ES-I3 (cell line): ENCODE results near the gene SMIM36.
A peak's percentile ranks its signal among the peaks of the same experiment; 100 is the strongest.
"Not testable (repeated sequence)": the region's sequence is repeated elsewhere in the genome, so short reads cannot be mapped to it uniquely, and the experiment has no call there.

Experiments
- H3K36me3 ChIP-seq: 2 replicates; pipeline ENCODE4 v1.6.1; 2013; ENCODE audit warnings: mild to moderate bottlenecking, low read length, control low read depth, moderate library complexity; ENCODE audit not compliant: insufficient read depth
- H3K4me1 ChIP-seq: 2 replicates; pipeline ENCODE4 v1.6.1; 2013; ENCODE audit warnings: mild to moderate bottlenecking, control low read depth, low read length; ENCODE audit not compliant: insufficient read depth
- H3K9ac ChIP-seq: 2 replicates; pipeline ENCODE4 v1.6.1; 2013; ENCODE audit warnings: low read depth, mild to moderate bottlenecking, low read length, moderate library complexity
- H3K9me3 ChIP-seq: 2 replicates; pipeline ENCODE4 v1.6.1; 2013; ENCODE audit warnings: mild to moderate bottlenecking, low read length, moderate library complexity; ENCODE audit not compliant: control insufficient read depth, insufficient read depth

The SMIM36 gene

DNA sequence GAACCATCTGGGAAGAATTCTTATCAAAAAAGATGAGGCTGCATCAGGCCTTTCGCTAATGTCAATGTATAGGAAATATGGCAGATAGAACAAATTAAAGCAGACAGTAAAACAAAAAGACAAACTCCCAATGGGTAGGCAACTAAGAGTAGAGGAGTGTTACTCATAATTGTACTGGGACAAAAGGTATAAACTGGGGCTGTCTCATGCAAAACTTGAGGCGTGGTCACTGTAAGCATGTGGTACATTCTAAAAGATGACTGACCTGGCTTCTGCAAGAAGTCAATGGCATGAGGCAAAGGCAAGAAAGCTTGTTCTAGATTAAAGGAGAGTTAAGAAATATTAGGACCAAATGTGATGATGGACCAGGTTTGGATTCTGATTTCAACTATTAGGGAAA is 26.7 kb downstream of the SMIM36 start:
- Histone ChIP-seq H3K9me3 (no peaks in the 10 kb centered on the region), H3K4me1 (0 out of 2 replicates have a peak, but pooled peaks cover 6% of the 10 kb centered on the region), H3K36me3 (no peaks in the 10 kb centered on the region), H3K9ac (no peak overlapping the region)

DNA sequence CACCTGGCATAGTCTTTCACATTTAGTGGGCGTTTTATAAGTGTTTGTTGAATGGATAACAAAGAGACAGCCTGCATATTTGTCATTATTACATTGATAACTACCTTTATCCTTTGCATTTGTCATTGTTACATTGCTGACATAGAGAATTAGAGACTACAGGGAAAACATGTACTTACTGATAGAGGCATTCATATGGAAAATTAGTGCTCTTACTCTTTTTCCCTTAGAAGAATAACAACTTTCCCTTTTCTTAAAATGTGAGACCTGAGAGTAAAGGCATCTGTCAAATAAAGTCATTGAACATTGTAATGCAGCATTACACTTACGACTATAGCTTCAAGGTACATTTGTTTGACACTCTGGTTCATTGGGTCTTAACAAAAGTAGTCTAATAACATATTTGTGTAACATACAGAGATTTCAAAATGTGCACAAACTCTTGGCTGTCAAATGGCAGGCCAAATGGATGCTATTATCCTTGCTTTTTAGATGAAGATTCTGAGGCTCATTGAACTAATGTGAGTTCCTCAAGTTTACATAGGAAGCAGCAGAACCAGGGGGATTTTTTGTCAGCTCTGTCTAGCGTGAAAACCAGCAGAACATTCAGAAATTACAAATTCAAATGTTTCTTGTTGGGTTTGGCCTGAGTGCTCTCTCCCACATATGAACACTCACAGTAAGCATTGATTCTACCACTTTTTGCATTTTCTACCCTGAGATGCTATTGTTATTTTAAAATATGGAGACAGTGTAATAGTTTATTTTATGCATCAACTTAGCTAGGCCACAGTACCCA is 28.5 kb downstream of the SMIM36 start:
- H3K36me3 ChIP-seq = no peaks in the 10 kb centered on the region
- H3K9ac ChIP-seq = no peak overlapping the region
- H3K9me3 ChIP-seq = no peaks in the 10 kb centered on the region
- H3K4me1 ChIP-seq = peaks cover 10% of the 10 kb centered on the region

DNA sequence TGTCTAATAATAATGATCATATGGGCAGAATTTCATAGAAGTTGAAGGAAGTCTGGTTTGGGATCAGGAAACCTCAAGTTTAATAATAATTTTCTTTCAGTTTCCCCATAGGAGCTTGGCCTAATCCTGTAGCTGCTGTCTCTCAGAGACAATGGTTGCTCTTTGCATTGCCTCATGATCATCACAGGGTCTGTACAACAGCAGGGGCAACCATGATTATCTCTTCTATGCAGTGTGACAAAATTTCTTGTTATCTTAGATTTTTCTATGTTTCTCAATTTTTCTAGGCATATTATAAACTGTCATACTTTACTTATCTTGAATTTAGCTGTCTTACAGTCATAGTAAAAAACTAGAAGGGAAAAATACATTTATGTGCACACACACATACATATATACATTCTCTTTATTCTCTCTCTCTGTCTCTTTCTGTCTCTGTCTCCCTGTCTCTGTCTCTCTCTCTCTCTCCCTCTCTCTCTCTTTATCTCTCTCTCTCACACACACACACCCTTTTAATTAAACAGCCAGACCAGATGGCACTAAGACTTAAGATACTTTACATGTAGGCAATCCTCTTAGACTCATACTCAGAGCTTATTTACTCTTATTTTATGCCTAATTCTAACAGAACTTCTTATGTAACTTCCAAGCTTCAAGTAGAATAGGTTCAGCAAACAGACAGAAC is 30.5 kb downstream of the SMIM36 start:
- Histone ChIP-seq H3K9ac (no peak overlapping the region), H3K4me1 (peaks cover 5% of the 10 kb centered on the region), H3K9me3 (no peaks in the 10 kb centered on the region), H3K36me3 (no peaks in the 10 kb centered on the region)

DNA sequence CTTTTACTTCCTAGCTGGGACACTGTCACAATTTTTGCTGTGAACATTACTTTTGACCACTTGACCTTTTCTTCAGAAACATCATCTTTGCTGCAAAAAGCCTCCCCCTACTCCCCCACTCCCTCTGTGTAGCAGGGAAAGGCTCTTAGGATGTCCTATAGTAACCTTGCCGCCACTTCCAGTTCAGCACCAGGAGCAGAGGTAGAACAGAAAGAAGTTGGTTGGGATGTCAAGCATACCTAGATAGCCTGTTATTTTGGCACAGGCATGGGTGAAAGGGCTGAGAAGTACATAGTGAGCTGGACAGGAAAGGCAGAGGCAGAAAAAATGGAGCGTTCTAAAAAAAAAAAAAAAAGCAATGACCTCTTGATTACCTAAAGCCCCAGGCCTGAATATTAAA is 31.3 kb downstream of the SMIM36 start:
- no peaks in the 10 kb centered on the region for H3K36me3 ChIP-seq
- H3K9me3 ChIP-seq = no peaks in the 10 kb centered on the region
- H3K4me1 ChIP-seq = peaks cover 5% of the 10 kb centered on the region
- no peak overlapping the region for H3K9ac ChIP-seq

DNA sequence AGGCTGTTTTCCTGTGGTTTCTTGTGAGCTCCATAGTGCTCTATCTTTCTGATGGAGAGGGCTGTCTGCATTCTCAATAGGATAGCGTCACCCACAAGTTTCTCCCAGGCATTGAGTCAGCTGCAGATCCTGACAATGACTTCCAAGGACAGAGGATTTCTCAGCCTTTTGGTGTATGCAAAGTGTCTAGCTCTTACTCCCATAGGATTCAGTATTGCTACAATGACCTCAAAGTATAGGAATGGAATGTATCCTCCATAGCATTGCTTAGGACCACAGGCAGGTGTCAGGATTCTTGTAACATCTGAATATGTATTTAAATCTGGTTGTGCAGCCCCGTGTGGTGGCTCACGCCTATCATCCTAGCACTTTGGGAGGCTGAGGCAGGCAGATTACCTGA is 32.3 kb downstream of the SMIM36 start:
- no peaks in the 10 kb centered on the region for H3K9me3 ChIP-seq
- no peak overlapping the region for H3K9ac ChIP-seq
- peaks cover 5% of the 10 kb centered on the region for H3K4me1 ChIP-seq
- no peaks in the 10 kb centered on the region for H3K36me3 ChIP-seq

DNA sequence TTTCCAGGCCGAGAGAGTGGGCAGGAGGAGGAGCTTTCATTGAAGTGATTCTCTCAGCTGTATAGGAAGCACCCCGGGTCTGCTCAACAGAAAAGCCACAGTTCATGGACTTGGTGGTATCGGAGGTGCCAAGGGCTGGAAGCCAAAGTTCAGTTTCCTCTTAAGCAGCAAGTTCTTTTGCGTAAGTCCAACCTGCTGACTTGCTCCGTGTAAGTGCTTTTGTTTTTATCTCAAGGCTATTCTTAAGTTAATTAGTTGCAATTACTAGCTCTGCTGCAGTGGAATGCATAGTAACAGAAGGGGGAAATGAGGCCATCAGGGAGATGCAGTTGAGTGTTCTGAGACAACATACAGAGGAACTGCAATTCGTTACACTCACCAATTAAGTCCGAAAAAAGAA is 44.6 kb downstream of the SMIM36 start:
- peaks cover 9% of the 10 kb centered on the region for H3K4me1 ChIP-seq
- H3K9ac ChIP-seq = 0 out of 2 replicates have a peak overlapping the region, but pooled peaks have one; percentile 0
- no peaks in the 10 kb centered on the region; the same call in 1 of the 2 replicates for H3K9me3 ChIP-seq
- H3K36me3 ChIP-seq = no peaks in the 10 kb centered on the region

DNA sequence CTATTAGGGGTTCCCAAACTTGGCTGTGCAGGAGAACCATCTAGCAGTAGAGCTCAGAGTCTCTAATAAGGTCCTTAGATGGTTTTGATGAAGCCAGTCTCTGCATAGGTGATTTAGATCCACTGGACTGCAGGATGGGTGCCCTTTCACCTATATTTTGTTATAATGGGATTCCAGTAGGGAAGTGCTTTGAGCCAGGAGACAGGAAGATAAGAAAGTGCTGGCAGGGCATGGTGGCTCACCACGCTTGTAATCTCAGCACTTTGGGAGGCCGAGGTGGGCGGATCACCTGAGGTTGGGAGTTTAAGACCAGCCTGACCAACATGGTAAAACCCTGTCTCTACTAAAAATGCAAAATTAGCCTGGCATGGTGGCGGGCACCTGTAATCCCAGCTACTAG is 45.5 kb downstream of the SMIM36 start:
- H3K4me1 ChIP-seq, H3K36me3 ChIP-seq, H3K9ac ChIP-seq, H3K9me3 ChIP-seq: not testable (repeated sequence)

DNA sequence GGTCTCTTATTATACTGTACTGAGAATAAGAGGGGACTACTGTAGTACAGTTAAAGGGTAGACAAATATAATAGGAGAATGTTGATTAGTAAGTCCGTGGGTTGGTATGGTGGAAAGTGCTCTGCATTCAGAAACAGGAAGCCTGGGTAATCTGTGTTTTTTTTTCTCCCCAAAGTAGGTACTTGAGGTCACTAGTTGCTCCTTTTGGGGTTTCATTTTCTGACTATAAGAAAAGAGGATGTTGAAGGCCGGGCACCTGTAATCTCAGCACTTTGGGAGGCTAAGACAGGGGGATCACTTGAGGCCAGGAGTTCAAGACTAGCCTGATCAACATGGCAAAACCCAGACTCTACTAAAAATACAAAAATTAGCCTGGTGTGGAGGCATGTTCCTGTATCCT is 47.7 kb downstream of the SMIM36 start:
- H3K9me3 ChIP-seq = no peaks in the 10 kb centered on the region; the same call in 1 of the 2 replicates
- no peak overlapping the region for H3K9ac ChIP-seq
- H3K4me1 ChIP-seq = peaks cover 16% of the 10 kb centered on the region
- no peaks in the 10 kb centered on the region for H3K36me3 ChIP-seq

DNA sequence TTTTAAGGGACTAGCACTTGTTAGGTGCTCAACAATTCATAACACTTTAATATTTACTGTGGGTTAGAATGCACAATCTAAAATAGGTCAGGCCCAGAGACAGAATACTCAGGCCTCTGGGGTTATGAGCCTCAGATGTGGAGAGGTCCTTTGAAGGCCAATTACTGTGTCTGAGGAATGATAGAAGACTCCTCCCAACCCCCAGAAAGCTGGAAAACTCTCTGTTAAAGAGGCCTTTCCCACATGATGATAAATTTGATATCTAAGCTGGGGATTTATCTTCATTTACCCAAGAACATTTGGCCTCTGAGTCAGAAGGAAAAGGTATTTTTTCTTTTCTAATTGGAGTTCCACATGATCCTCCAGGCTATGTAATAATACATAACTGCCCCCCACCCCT is 48.5 kb downstream of the SMIM36 start:
- H3K4me1 ChIP-seq = peaks cover 18% of the 10 kb centered on the region
- no peaks in the 10 kb centered on the region for H3K36me3 ChIP-seq
- no peak overlapping the region for H3K9ac ChIP-seq
- H3K9me3 ChIP-seq = no peaks in the 10 kb centered on the region

DNA sequence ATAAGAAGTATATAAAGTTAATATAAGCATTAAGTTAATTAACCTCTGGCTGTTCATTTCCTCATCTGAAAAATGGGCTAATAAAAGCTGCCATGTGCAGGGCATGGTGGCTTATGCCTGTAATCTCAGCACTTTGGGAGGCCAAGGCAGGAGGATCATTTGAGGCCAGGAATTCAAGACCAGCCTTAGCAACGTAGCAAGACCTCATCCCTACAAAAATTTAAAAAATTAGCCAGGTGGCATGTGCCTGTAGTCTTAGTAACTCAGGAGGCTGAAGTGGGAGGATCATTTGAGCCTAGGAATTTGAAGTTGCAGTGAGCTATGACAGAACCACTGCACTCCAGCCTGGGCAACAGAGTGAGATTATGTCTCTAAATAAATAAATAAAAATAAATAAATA is 49.0 kb downstream of the SMIM36 start:
- Histone ChIP-seq H3K9ac (no peak overlapping the region), H3K4me1 (peaks cover 18% of the 10 kb centered on the region), H3K9me3 (no peaks in the 10 kb centered on the region), H3K36me3 (no peaks in the 10 kb centered on the region)

DNA sequence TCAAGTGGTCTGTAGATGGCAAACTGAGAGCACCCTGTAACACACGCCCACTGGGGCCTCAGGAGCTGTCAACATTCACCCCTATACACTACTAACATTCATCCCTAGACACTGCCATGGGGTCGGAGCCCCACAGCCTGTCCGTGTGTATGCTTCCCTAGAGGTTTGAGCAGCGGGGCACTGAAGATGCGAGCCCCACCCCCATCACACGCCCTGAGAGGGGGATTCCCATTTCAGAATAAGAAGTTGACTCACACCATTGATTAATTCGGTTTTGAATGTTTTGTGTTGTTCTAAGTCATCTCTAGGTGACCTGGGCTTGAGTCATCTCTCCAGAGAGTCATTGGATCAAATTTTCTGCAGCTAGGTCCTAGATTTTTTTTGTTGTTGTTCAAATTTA is 52.3 kb downstream of the SMIM36 start:
- Histone ChIP-seq H3K4me1 (peaks cover 19% of the 10 kb centered on the region), H3K36me3 (no peaks in the 10 kb centered on the region), H3K9ac (no peak overlapping the region), H3K9me3 (no peaks in the 10 kb centered on the region)

DNA sequence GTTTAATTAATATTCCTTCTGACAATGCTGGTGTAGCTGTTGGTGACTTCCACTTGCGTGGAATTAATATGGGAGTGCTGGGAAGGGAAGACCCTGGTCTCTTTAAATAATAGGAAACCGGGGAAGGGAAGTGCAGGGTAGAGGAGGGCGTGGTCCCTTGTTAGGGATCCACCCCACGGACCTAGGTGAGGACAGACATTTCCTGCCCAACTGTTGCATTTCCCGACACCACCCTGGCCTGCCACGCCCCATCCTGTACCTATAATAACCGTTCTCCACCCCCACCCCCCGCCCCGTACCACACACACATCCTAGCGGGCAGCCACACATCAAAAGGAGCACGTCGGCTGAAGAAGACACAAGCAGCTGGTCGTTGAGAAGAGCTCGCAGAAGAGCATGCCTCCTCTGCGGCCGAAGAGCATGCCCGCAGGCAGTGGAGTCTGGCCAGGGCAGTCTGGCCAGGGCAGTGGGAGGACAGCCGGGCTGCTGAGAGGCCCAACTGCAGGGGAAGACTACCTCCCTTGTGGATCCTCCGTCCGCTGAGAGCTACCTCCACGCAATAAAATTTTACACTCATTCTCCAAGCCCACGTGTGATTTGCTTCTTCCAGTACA is 52.9 kb downstream of the SMIM36 start:
- Histone ChIP-seq H3K4me1 (peaks cover 24% of the 10 kb centered on the region), H3K36me3 (no peaks in the 10 kb centered on the region), H3K9me3 (no peaks in the 10 kb centered on the region), H3K9ac (no peak overlapping the region)

DNA sequence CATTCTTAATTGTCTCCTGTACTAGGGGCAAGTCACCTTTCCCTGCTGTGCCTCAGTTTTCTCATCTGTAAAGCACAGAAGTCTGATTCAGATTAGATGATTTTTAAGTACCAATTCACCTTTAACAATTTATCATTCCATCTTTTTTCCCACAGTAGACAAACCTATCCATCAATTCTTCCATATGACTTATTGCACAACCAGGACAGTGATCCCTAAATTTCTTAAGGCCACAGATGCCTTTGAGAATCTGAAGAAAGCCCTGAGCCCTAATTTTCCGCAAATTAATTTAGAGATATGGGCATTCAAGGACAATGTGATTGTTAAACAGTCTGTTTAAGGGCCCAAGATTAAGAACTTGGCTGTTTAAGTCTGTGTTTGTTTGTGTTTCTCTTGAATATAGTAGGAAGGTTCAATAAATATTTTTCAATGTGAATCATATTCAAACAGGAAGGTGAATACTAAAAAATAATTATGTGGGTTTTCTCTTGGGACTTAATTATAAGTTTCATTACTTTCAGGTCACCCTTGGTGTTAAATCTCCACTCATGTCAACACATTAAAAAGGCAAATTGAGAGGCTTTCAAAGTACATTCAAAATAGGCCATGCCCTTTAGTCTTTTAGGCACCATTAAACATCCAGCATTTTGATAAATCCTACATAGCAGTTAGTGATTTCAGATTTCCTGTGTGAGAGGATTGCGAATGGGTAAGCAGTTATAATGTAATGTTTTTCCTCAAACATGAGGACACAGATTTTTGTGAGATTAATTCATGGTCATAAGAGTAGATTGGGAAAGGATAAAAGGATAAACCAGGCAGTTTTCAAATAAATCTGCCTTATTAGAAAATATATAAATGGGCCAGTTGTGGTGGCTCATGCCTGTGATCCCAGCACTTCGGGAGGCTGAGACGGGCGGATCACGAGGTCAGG is 54.7 kb downstream of the SMIM36 start:
- Histone ChIP-seq H3K36me3 (no peaks in the 10 kb centered on the region), H3K9me3 (no peaks in the 10 kb centered on the region), H3K4me1 (peaks cover 27% of the 10 kb centered on the region), H3K9ac (no peak overlapping the region)

DNA sequence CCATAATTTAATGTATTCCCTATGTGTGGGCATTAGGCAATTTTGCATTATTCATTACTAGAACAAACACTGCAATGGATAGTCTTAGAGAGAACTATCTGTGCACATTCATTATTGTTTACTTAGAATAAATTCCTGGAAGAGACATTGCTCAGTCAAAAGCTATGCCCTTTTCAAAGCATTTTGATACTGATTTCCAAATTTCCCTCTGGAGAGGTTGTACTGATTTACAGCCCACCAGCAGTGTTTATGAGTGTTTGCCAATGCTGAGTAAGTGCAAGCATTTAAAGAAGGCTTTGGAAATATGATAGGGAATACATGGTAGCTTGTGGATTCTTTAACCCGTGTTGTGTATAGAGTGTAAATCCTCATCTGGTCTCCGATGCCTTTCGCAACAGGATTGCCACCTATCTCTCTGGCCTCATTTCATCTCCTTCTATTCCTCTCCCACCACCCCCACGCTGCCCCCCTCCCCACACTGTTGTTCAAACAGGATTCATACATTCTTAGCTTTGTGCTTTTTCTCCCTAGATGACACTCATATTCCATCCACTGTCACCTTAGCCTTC is 56.3 kb downstream of the SMIM36 start:
- Histone ChIP-seq H3K4me1 (peaks cover 27% of the 10 kb centered on the region), H3K9ac (no peak overlapping the region)

More for the DNA sequence above, 56.3 kb downstream of the SMIM36 start:
- H3K9me3 ChIP-seq = no peaks in the 10 kb centered on the region
- no peaks in the 10 kb centered on the region for H3K36me3 ChIP-seq
